IMR-90 (cell line): ENCODE results near the gene RBPJL. TPM values are rescaled to one million over a fixed set of nuclear protein-coding genes. Genes with fewer than 3 reads are reported as not detected.

Experiments
- ATAC-seq: fragments of 200-7000 bp; cut with Tn5 transposase; 2 replicates; pipeline ENCODE4 v1.9.1; 2020; ENCODE audit warnings: low read depth, mild to moderate bottlenecking, moderate library complexity
- BruUV-seq: library from RNA; stranded (reverse); fragments of 400-500 nt; replicated peaks from 2 replicates; lab custom pipeline; 2021; lab: Mats Ljungman, UMichigan
- CTCF ChIA-PET: fragments of 300-600 bp; formaldehyde crosslinking; extraction: SDS; loops from one replicate; lab custom pipeline; 2021; ENCODE audit warnings: antibody characterized with exemption; lab: Yijun Ruan, JAX
- POLR2A ChIA-PET: fragments of 300-600 bp; sonication (Branson Sonifier 250); formaldehyde crosslinking; loops from one replicate; lab custom pipeline; 2022; ENCODE audit warnings: antibody characterized with exemption; ENCODE audit not compliant: unreplicated experiment; lab: Charles Lee
- DNase-seq: peaks from one replicate; pipeline ENCODE4 v3.0.0; 2013
- H2AFZ ChIP-seq: replicated peaks from 2 replicates; pipeline ENCODE3; 2013; ENCODE audit warnings: low read length, mild to moderate bottlenecking; ENCODE audit not compliant: poor library complexity
- H2AK5ac ChIP-seq: 2 replicates; pipeline ENCODE4 v1.6.1; 2013; ENCODE audit warnings: low read depth, low read length, inconsistent platforms
- H2AK9ac ChIP-seq: replicated peaks from 2 replicates; pipeline ENCODE3; 2013; ENCODE audit warnings: mild to moderate bottlenecking, low read depth, low read length, moderate library complexity; ENCODE audit not compliant: poor library complexity
- H2BK120ac ChIP-seq: 2 replicates; pipeline ENCODE4 v1.6.1; 2013; ENCODE audit warnings: low read depth, low read length, inconsistent platforms
- H2BK15ac ChIP-seq: 3 replicates; pipeline ENCODE4 v1.6.1; 2013; ENCODE audit warnings: low read depth, low read length, inconsistent platforms
- H2BK20ac ChIP-seq: 2 replicates; pipeline ENCODE4 v1.6.1; 2013; ENCODE audit warnings: low read depth, mild to moderate bottlenecking, inconsistent platforms, low read length, moderate library complexity
- H2BK5ac ChIP-seq: 2 replicates; pipeline ENCODE4 v1.6.1; 2013; ENCODE audit warnings: mild to moderate bottlenecking, low read depth, low read length, inconsistent platforms; ENCODE audit not compliant: poor library complexity, severe bottlenecking
- H3K14ac ChIP-seq: replicated peaks from 2 replicates; pipeline ENCODE4 v1.6.1; 2013; ENCODE audit warnings: low read depth, low read length, inconsistent platforms
- H3K18ac ChIP-seq: 2 replicates; pipeline ENCODE4 v1.6.1; 2013; ENCODE audit warnings: low read depth, low read length, control low read depth
- H3K23ac ChIP-seq: 2 replicates; pipeline ENCODE4 v1.6.1; 2013; ENCODE audit warnings: low read depth, low read length, inconsistent platforms
- H3K27ac ChIP-seq: 2 replicates; pipeline ENCODE4 v1.5.1; 2013; ENCODE audit warnings: mild to moderate bottlenecking, control low read depth, low read length; ENCODE audit not compliant: insufficient read depth
- H3K27me3 ChIP-seq: 2 replicates; pipeline ENCODE4 v1.6.1; 2013; ENCODE audit warnings: low read length; ENCODE audit not compliant: control insufficient read depth, insufficient read depth
- H3K36me3 ChIP-seq: 2 replicates; pipeline ENCODE4 v1.6.1; 2013; ENCODE audit warnings: low read length, mixed read lengths; ENCODE audit not compliant: control insufficient read depth, insufficient read depth
- H3K4ac ChIP-seq: 2 replicates; pipeline ENCODE4 v1.6.1; 2013; ENCODE audit warnings: low read depth, low read length, inconsistent platforms
- H3K4me1 ChIP-seq: 2 replicates; pipeline ENCODE4 v1.6.1; 2013; ENCODE audit warnings: low read length, mixed read lengths; ENCODE audit not compliant: control insufficient read depth, insufficient read depth
- H3K4me2 ChIP-seq: 2 replicates; pipeline ENCODE4 v1.6.1; 2013; ENCODE audit warnings: low read depth, mild to moderate bottlenecking, control low read depth, low read length, moderate library complexity
- H3K4me3 ChIP-seq: 2 replicates; pipeline ENCODE4 v1.5.1; 2013; ENCODE audit warnings: low read depth, mild to moderate bottlenecking, control low read depth, low read length, moderate library complexity; ENCODE audit not compliant: insufficient read depth
- H3K56ac ChIP-seq: 2 replicates; pipeline ENCODE4 v1.6.1; 2013; ENCODE audit warnings: low read length, inconsistent platforms; ENCODE audit not compliant: insufficient read depth; ENCODE audit errors: extremely low read depth
- H3K79me1 ChIP-seq, 2 experiments: 2 replicates each; pipeline ENCODE4 v1.6.1; 2013; ENCODE audit warnings: low read length in 2 of 2, inconsistent platforms in 1 of 2, low read depth in 1 of 2
- H3K9ac ChIP-seq: 2 replicates; pipeline ENCODE4 v1.6.1; 2013; ENCODE audit warnings: low read depth, low read length, control low read depth
- H3K9me1 ChIP-seq: 2 replicates; pipeline ENCODE4 v1.6.1; 2013; ENCODE audit warnings: low read length, inconsistent platforms; ENCODE audit not compliant: insufficient read depth
- H3K9me3 ChIP-seq: 2 replicates; pipeline ENCODE4 v1.6.1; 2013; ENCODE audit warnings: low read length; ENCODE audit not compliant: control insufficient read depth, insufficient read depth
- H4K20me1 ChIP-seq: 2 replicates; pipeline ENCODE4 v1.6.1; 2013; ENCODE audit warnings: low read length, inconsistent platforms; ENCODE audit not compliant: insufficient read depth
- H4K5ac ChIP-seq: 2 replicates; pipeline ENCODE4 v1.6.1; 2013; ENCODE audit warnings: mild to moderate bottlenecking, low read depth, low read length, control low read depth
- H4K8ac ChIP-seq, 2 experiments: 2 replicates each; pipeline ENCODE4 v1.6.1; 2013; ENCODE audit warnings: low read depth in 2 of 2, low read length in 2 of 2, control low read depth in 1 of 2, inconsistent platforms in 1 of 2
- H4K91ac ChIP-seq: 2 replicates; pipeline ENCODE4 v1.6.1; 2013; ENCODE audit warnings: low read depth, low read length, inconsistent platforms; ENCODE audit not compliant: insufficient read depth
- CHD1 ChIP-seq: IDR thresholded peaks from 2 replicates; pipeline ENCODE4 v1.6.1; 2012; ENCODE audit warnings: low read depth, low read length, improper control_type of control experiment
- MAZ ChIP-seq: IDR thresholded peaks from 2 replicates; pipeline ENCODE4 v1.6.1; 2012; ENCODE audit warnings: low read depth, mild to moderate bottlenecking, low read length, improper control_type of control experiment, moderate library complexity, borderline replicate concordance
- POLR2A ChIP-seq: IDR thresholded peaks from 2 replicates; pipeline ENCODE4 v1.6.1; 2012; ENCODE audit warnings: mild to moderate bottlenecking, low read depth, low read length
- SMC3 ChIP-seq: fragments of 150-350 bp; IDR thresholded peaks from 2 replicates; pipeline ENCODE4 v1.6.1; 2016; ENCODE audit warnings: low read depth, mild to moderate bottlenecking, antibody characterized with exemption, low read length, moderate library complexity
- WGBS, 2 experiments: methylation state at CpG; one replicate each; pipeline versions ENCODE4 v1.1.5 to v1.1.7; 2013; ENCODE audit warnings: missing lambda C conversion rate in 2 of 2; ENCODE audit not compliant: insufficient read length in 1 of 2; ENCODE audit errors: extremely low coverage in 2 of 2; 5-methylcytosine and 5-hydroxymethylcytosine counted together
- dilution Hi-C: fragments of 300-500 bp; cut with HindIII; formaldehyde crosslinking; loops from one replicate; pipeline ENCODE4 v1.14.3; 2018; ENCODE audit warnings: low sequenced_read_pairs; ENCODE audit not compliant: unreplicated experiment
- in situ Hi-C: fragments of 300-500 bp; cut with MboI; formaldehyde crosslinking; loops from 3 replicates; pipeline ENCODE4 v1.14.3; 2019; ENCODE audit warnings: low sequenced_read_pairs, inconsistent platforms, mixed read lengths
- intact Hi-C: fragments of 100-400 bp; cut with micrococcal nuclease; formaldehyde crosslinking; loops from 2 replicates; pipeline ENCODE4 v1.10.0; 2022
- polyA plus RNA-seq, 3 experiments: library from polyadenylated mRNA; depleted of rRNA; stranded (reverse); fragments of >200 nt; gene quantifications; 2 replicates each; pipeline ENCODE4 v1.2.3, GENCODE V29; 2012; ENCODE audit warnings: low replicate concordance in 1 of 3
- total RNA-seq: library from RNA; depleted of rRNA; stranded (reverse); fragments of >200 nt; gene quantifications from 2 replicates; pipeline ENCODE4 v1.2.3, GENCODE V29; 2012
- TF ChIP-seq, protein P1 (sequence below): fragments of 150-350 bp; IDR thresholded peaks from 2 replicates; pipeline ENCODE4 v1.6.1; 2016; ENCODE audit warnings: low read depth, mild to moderate bottlenecking, low read length, moderate library complexity, borderline replicate concordance

RBPJL gene
- total and polyA plus RNA-seq, 2 of the 4 experiments (the other 2 are of a cell fraction), result not detected

DNA sequence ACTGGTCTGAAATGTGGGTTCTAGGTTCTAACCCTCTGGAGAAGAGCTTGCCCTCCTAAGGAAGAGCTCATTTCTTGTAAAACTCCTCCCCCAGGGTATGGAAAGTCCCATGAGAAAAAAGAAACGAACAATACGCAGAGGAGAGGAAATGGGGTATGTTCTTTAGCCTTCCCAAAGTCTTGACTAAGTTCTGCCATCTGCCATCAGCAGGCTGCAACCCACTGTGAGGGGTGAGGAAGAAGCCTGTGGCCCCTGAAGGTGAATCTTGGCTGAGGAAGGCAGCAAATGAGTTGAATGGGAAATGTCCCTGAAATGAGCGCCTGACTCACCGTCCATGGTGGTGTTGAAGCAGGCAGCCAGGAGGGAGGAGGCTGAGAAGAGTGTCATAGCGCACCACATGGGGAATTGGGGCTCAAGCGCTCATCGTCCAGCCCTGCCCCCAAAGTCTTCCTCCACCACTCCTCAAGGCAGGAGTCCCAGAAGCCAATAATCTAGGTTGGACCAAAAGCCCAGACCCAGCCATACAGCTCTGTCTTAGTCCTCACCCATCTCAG is 11.8 kb downstream of the RBPJL start:
- ATAC-seq (no peak), DNase-seq (no peak)
- dilution Hi-C loops, result no loop called here
- WGBS, 2 experiments, result no CpG with 5 or more reads among the region's 7 CpGs
- Histone ChIP-seq H2AK9ac (no peak overlapping the region), H4K8ac (no peak overlapping the region), H4K91ac (no peak overlapping the region), H2BK15ac (no peak overlapping the region), H4K5ac (no peak overlapping the region), H2AFZ (no peak overlapping the region), H3K79me1 (no peaks in the 10 kb centered on the region), H2BK20ac (no peak overlapping the region), H3K4me2 (no peak overlapping the region), H3K4me1 (no peaks in the 10 kb centered on the region), H3K23ac (no peak overlapping the region), H4K20me1 (no peaks in the 10 kb centered on the region), H3K4me3 (no peak overlapping the region), H2BK120ac (no peak overlapping the region), H3K56ac (no peak overlapping the region), H3K27ac (no peak overlapping the region), H3K36me3 (no peaks in the 10 kb centered on the region), H3K9me1 (no peaks in the 10 kb centered on the region), H3K18ac (no peak overlapping the region), H3K9me3 (no peaks in the 10 kb centered on the region), H3K4ac (no peak overlapping the region), H2AK5ac (no peak overlapping the region), H3K9ac (no peak overlapping the region), H2BK5ac (no peak overlapping the region), H3K27me3 (peaks cover 28% of the 10 kb centered on the region), H3K14ac (no peak overlapping the region)
- ChIA-PET CTCF (interaction anchor here (0.6 to 4.4 kb wide), 5 partner anchors 11 to 453 kb away, joined by 3 to 30 read pairs (median 6); partner anchors contain the start of genes MATN4 and SYS1), POLR2A (no interaction called here)
- intact Hi-C loops, result no loop called here
- BruUV-seq, result no TSS peak
- TF ChIP-seq CHD1, result no peak
- TF ChIP-seq SMC3, result no peak
- TF ChIP-seq POLR2A, result no peak
- TF ChIP-seq, protein P1, sequence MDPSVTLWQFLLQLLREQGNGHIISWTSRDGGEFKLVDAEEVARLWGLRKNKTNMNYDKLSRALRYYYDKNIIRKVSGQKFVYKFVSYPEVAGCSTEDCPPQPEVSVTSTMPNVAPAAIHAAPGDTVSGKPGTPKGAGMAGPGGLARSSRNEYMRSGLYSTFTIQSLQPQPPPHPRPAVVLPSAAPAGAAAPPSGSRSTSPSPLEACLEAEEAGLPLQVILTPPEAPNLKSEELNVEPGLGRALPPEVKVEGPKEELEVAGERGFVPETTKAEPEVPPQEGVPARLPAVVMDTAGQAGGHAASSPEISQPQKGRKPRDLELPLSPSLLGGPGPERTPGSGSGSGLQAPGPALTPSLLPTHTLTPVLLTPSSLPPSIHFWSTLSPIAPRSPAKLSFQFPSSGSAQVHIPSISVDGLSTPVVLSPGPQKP, result no peak
- TF ChIP-seq MAZ, result no peak
- in situ Hi-C loops, result loop anchor here (5.0 kb wide), 1 partner anchor 454 kb away; no protein-coding TSS in a partner anchor
